ENCODE results near the gene BBS9.

BBS9 gene

DNA sequence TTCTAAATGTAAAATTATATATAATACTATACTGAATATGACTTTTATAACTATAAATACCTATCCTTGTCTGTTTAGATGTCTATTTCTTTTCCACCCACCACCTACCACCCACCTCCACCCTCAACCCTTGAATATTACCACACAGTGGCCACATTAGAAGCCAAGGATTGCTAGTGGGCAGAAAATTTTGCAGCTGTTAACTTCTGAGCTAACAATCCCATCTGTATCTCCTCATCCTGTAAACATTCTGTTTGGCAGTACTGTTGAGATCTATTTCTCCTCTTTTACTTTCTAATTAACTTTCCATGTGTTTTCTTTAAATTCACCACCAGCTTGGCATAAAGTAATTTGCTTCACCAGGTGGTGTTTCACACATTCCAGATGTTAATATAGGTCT lies 494.9 kb downstream of the BBS9 start:
- no peak for DNase-seq (ENCODE audit: low read depth, low spot score)
- no peak overlapping the region for H3K27ac ChIP-seq

DNA sequence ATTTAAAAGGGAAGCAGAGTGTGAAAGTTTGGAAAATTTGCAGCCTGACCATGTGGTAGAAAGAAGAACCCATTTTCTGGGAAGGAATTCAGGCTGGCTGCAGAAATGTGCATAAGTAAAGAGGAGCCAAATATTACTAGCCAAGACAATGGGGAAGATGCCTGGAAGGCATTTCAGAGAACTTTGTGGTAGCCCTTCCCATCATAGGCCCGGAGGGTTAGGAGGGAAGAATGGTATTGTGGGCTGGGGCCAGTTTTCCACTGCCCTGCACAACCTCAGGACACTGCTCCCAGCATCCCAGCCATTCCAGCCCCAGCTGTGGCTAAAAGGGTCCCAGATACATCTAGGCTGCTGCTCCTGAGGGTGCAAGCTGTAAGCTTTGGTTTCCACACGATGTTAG lies 497.5 kb downstream of the BBS9 start:
- no peak overlapping the region for H3K27ac ChIP-seq
- no peak for DNase-seq (ENCODE audit: low read depth, low spot score)

DNA sequence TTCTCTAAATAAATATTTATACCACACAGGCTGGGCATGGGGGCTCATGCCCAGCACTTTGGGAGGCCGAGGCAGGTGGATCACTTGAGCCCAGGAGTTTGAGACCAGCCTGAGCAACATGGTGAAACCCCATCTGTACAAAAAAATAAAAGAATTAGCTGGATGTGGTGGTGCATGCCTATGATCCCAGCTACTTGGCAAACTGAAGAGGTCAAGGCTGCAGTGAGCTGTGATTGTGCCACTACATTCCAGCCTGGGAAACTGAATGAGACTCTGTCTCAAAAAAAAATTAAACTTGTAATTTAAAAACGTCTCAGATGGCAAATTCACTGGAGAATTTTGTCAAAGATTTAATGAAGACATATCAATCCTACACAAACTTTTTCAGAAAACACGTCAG lies 498.4 kb downstream of the BBS9 start:
- no peak overlapping the region for H3K27ac ChIP-seq
- no peak for DNase-seq (ENCODE audit: low read depth, low spot score)

DNA sequence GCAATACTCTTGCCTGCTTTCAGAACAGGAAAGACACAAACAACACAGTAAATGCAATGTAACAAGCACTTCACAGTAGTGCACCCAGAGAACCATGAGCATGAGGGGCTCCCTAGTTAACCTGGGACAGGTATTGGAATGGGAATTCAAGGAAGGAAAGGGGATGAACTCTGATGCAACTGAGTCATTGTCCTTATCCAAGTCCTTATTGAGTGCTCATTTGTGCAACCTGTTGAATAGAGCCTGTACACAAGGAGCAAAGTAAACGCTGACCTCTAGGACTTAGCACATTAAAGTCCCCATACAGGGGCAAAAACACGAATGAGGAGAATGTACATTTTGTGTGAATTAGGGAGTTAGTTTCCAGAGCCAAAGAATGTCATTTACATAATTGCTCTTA lies 499.5 kb downstream of the BBS9 start:
- DNase-seq (ENCODE audit: low read depth, low spot score): no peak
- H3K27ac ChIP-seq: no peak overlapping the region

DNA sequence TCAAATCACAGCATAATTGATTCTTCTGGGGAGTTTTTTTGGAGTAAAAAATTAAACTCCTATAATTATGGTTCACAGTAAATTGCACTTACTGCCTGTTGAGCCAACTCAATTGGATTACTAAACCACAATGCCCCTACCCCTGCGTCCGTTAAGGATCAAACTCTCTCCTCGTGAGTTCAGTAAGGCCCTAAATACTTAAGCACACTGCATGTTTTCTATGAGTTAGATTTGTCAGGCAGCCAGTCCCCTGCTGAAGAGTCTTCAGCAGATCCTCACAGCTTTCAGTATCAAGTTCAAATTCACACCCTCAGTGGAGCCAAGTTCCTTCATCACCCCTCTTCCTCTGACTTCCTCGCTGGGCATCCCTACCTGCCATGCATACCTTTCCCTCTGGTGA lies 501.0 kb downstream of the BBS9 start:
- H3K27ac ChIP-seq: no peak overlapping the region
- no peak for DNase-seq (ENCODE audit: low read depth, low spot score)

DNA sequence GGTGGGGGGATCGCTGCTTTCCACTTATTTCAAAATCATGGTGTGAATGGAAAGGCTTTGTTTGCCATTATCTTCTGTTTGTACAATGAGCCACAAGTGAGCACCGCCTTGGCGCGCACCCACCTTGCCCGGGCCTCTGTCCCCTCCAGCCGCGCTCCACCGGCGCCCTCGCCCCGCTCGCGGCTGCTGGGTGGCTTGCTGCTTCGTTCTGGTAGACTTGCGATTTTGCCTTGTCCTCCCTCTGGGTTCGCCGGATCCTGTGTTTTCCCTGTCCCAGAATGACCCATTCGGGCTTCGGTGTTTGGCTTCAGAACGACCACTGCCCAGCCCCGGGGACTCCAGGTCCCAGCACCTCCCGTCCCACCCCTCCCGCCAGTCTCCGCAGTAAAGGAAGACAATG lies 503.0 kb downstream of the BBS9 start:
- DNase-seq (ENCODE audit: low read depth, low spot score): no peak
- H3K27ac ChIP-seq: no peak overlapping the region

DNA sequence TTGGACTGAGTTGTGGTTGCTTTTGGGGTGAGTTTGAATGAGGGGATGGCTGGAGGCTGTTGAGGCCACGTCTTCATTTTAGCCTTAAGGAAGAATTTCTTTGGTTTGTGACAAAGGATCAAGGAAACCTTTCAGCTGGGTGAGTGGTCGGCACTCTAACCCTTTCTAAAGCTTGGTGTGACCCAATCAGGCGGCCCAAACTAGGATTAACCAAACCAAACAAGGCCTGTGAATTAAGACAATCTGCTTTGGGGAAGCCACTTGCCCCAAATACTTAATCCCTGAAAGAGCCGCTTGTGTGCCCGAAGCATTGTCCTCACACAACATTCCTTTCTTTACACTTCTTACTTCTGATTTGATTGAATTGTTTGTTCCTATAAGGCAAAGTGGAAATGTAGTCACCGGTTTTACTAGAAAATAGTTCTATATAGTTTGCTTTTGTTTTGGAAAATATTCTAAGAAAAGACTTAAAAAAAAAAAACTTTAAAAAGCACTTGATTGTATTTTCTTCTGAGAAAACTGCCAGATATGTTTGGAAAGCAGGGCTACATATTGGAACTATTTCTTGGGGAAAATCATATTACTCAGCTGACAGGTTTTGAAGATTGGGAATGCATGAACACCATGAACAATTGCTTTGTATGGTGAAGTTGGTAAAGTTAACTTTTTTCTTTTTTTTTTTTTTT lies 503.6 kb downstream of the BBS9 start:
- no peak for DNase-seq (ENCODE audit: low read depth, low spot score)
- H3K27ac ChIP-seq: no peak overlapping the region

DNA sequence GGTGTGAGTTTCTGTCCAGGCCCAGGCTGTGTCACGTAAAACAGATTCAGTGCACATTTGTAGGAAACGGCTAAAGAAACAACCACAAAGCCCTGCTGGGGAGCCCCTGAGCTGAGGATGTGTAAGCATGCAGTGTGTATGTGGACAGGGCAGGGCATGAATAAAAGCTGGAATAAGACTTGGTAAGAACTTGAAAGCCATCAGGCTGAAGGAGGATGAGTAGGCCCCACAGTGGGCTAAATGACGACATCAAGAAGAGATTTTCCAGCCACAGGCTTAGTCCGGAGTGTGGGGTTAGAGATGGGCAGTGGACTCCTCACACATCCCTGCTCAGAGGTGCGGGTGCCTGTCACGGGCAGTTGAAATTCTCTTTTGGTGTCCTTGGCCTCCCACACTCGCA lies 505.2 kb downstream of the BBS9 start:
- no peak overlapping the region for H3K27ac ChIP-seq
- DNase-seq (ENCODE audit: low read depth, low spot score): no peak

DNA sequence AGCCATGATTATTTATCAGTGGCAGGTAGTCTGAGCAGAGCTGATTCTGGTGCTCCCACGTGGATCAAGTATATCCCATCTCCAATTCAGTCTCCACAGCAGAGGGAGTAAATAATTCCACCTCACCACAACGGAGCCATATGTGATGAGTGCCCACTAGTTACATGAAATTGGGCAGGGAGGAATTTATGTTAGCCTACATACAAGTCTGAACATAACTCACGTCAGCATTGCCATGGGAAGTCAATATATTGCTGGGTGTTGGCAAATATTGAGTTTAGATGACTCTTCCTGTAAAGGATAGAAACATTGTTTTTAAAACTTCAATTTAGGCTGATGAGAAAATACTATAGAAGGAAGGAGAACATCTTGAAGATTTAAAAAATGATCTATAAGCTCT lies 507.0 kb downstream of the BBS9 start:
- H3K27ac ChIP-seq: no peak overlapping the region
- DNase-seq (ENCODE audit: low read depth, low spot score): peak; percentile 10

DNA sequence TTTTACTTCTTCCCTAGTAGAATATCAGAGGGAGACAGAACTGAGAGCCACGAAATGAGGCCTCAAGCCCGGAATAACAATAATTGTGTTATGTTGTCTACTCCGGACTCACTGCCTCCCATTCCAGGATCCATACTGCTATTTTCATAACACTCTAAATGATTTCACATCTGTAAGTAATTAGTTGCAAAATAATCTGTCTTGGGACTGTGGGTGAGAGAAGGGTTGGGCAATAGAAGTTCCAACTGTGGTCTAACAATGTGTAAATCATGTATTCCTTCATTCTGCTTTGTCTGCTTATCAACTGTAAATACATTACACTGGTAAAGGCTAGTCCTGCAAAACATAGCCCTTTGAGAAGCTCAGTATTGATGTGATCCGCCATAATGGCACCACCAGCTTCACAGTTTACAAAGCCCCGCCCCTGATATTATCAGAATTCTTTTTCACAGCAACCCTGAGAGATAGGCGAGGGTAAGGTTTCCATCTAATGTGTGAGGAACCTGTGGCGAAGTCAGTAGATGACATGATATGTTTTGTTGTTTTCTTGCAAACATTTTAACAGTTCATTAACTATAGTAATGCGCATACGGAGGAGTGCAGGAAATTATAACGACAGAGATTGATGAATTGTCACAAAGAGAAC lies 510.3 kb downstream of the BBS9 start:
- no peak for DNase-seq (ENCODE audit: low read depth, low spot score)
- H3K27ac ChIP-seq: no peak overlapping the region

DNA sequence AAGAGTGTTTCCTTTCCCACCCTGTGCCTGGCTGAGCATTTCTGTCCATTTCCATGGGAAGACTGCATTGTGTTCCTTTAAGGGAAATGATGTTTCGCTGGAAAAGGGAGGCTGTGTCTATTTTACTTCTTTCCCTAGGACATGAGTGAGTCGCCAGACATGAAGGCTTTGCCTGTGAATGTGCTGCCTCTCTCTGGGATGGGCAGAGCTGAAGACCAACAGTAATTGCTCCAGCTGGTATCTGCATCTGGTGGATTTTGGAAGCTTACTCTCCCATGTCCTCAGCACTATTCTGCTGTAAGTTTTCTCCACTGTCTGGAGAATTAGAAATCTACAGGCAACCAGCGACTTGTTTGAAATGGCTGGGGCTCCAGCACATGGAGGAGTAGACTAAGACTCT lies 511.4 kb downstream of the BBS9 start:
- no peak for DNase-seq (ENCODE audit: low read depth, low spot score)
- no peak overlapping the region for H3K27ac ChIP-seq

DNA sequence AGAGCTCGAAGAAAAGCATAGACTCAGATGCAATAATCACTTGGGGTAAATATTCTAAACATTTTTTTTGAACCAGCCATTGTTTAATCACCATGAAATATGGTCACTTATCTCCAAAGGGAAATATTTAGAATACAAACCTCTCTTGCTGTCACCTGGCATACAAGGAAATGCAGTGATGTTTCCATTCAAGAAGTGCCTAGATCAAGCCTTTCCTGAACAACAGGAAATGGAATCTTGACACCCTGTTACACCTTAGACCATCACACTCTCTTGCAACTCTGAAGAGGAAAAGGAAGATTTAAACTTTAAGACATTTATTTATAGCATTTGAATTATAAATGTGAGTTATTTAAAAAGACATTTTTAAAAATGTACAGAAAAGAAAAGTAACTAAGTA lies 512.9 kb downstream of the BBS9 start:
- H3K27ac ChIP-seq: no peak overlapping the region
- no peak for DNase-seq (ENCODE audit: low read depth, low spot score)

DNA sequence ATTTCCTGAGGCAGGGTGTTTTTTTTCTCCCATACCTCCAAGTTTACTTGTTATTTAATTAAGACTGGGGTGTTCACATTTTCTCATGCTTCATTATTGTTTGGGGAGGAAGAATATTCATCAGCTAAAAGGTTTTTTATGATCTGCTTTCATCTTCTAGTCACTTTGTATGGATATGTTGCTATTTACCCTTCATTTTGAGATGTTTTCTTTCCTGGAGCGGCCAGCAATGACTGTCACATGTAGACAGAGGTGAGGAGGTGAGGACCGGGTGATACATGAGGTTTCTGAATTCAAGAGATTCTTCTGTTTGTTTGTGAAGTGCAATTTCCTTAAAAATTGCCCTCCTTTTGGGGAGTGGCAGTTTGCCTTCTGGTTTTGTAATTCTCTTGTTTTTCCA lies 514.2 kb downstream of the BBS9 start:
- H3K27ac ChIP-seq: no peak overlapping the region
- DNase-seq (ENCODE audit: low read depth, low spot score): no peak

DNA sequence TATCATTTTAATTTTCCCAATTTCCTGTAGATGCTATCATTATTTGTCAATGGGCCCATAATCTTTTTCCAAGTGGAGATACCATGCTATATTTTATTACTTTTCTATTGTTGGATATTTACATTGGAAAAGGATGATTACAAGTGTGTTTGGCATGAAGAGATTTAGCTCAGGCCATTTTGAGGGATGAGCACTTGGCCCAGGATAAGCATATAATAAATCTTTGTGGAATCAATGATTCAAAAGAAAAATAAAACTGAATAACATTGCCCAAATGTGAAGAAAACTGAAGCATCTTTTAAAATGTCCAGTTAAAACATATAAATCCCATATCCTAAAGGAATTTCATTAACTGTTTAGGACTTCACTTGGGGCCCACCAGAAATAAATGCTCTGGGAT lies 515.1 kb downstream of the BBS9 start:
- DNase-seq (ENCODE audit: low read depth, low spot score): no peak
- H3K27ac ChIP-seq: no peak overlapping the region

DNA sequence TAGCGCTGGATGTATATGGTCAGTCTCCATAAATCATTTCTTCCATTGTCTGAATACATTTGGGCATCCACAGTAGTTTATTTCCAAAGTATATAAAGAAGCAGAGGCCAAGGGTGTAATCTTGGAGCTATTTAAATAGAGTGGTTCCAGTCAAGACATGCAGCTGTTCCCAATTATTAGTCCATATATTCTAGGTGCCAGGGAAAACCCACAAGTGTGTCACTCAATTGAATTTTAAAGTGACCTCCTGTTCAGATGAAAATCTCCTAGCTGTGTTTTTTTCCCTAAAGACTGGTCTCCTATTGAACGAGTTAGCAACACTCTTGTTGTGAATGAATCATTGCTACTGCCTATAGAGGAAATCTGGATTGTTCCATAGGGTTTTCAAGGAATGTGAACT lies 515.7 kb downstream of the BBS9 start:
- DNase-seq (ENCODE audit: low read depth, low spot score): no peak
- no peak overlapping the region for H3K27ac ChIP-seq

DNA sequence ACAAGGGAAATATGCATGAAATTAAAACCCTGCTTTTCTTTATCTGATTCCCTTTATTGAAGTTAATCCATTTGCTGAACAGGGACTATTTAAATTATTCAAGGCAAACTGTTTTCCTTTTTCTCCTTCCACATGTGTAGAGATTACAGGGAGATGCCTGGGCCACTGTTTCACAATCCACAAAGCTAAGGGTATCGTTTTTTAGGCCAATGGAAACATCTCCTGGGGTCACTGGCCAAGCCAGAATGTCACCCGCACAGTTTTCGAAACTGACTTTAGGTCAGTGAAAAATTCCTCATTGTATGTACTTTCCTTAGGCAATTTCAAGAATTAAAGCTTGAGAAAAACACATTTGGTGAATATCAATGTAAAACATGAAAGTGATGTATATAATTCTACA lies 516.8 kb downstream of the BBS9 start:
- DNase-seq (ENCODE audit: low read depth, low spot score): no peak
- no peak overlapping the region for H3K27ac ChIP-seq

DNA sequence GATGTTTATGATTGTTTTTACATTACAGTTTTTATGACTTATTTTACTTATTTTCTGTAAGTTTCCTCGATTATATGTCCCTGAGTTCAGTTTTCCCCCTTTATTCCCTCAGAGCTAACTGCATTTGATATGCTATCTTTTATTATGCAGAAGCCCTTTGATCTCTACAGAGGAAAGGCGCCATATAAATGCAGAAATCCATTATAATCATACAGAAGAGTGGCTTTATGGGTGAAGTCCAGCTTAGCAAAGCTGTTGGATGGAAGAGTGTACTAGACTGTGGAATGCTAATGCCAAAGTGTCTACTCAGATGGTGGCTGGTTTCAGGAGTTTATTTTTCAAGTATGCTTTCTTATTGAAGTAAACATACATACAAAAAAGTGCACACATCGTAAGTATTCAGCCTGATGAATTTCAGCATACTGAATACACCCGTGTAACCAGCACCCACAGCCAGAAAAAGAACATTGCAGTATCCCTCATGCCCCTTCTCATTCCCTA lies 517.6 kb downstream of the BBS9 start:
- no peak for DNase-seq (ENCODE audit: low read depth, low spot score)

DNA sequence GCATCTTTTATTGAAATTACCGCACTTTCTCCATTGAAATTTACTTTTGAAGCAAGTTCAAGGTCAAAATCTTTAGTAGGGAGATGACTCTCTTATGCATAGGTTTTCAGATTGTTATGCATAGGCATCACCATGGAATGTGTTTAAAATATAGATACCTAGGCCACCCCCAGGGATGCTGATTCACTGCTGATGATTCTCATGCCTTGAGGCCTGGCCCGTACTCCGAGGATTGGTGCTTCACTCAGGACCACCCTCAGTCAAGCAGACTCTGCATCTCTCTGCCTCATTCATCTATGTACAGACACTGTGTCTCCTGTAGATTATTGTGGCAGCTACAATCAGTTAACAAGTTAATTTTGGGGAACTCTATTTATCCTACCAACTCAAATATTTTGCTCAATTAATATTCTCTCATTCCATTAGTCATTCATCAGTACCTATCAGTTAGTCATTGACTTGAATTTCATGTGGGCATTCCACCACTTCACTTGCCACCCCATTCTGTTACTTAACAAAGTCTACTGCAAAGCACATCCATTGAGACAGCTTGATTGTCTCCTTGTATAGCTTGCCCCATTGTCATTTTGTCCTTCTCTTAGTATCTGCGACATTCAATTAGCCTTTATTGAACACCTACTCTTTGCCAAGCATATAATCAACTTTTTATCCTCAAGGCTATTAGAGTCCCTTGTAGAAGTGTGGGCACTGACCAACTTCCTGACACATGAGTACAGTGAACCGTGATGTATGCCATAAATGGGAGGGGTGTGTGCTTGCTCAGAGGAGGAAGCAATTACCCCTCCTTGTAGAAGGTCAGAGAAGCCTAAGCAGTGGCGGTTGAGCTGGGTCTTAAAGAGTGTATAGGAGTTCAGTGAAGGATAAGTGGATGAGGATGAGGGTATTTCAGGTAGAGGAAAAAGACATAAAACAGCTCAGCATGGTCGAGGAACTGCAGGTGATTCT lies 520.4 kb downstream of the BBS9 start:
- H3K27ac ChIP-seq: no peak overlapping the region
- no peak for DNase-seq (ENCODE audit: low read depth, low spot score)

More for the DNA sequence above, 517.6 kb downstream of the BBS9 start:
- H3K27ac ChIP-seq: no peak overlapping the region

DNA sequence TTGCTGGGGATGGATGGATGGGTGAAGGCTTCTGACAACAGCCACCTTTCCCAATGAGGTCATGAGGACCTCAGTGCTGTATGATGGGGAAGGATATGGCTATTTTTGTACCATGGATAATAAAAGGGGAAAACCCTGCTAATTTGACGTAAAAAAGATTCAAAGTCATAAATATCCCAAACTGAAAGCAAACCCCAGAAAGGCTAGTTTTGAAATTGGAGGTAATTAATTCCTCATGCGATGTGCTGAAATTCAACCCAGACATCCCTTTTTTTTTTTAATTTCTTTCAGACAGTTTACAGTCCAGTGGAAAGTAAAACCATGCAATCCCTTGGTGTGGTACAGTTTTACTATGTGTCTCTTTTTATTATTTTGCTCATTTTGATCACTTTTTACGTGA lies 521.5 kb downstream of the BBS9 start:
- H3K27ac ChIP-seq: no peak overlapping the region
- no peak for DNase-seq (ENCODE audit: low read depth, low spot score)

DNA sequence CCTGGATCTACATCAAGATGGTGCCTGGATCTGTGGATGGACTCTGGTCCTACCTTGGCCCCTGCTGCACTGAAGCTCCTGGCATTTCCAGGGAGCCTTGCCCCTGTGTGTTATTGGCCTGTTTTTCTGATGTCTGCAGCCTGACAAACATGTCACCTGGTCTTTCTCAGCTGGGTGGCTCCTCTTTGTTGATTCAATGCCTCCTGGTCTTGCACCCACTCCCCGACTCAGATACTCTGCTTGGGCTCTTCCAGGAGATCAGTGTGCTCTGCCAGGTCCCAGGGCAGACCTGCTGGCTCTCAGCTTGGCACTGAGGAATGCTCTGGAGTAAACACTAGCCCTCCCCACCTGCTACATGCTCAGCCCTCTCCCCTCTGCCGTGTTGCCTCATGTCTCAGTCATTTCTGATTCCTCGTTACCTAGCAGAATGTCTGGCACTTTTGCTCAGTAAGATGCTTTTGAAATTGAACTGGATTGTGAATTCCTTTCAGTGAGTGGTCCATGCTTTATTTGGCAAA lies 522.7 kb downstream of the BBS9 start:
- DNase-seq (ENCODE audit: low read depth, low spot score): no peak
- no peak overlapping the region for H3K27ac ChIP-seq

DNA sequence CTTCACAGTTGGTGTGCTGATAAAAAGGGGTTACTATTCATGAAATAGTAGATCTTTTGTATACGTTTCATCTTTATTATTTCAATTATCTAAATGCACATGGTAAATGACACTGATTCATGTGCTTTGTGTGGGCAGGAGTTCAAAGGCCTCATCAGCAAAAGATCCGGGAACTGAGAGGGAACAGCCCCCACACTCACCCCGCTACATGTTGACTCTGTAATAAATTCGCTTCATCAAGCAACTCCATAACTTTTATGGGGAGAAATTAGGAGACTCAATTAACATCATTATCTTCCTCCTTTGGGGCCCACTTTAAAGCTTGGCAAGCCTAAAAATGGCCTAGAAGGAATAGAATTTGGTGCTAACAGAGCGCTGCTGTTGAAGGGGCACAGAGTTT lies 525.3 kb downstream of the BBS9 start:
- no peak for DNase-seq (ENCODE audit: low read depth, low spot score)
- no peak overlapping the region for H3K27ac ChIP-seq
